Measurements from ENCODE around the gene POP7. TPM values are rescaled to one million over a fixed set of nuclear protein-coding genes. Genes with fewer than 3 reads are reported as not detected.

POP7 gene
- total RNA-seq, 1 experiment from 2014 or later: 52.3 TPM

GRCh38 chr7:100682991-100683658, 22.8 kb upstream of the POP7 start:
- H3K4me1 ChIP-seq (ENCODE audit: control insufficient read depth, insufficient read depth, low read length): peaks cover 43% of the 10 kb centered on the region
- ATAC-seq (no peak), DNase-seq (ENCODE audit: low read depth, low spot score) (no peak)
- no peak overlapping the region for H3K27ac ChIP-seq (ENCODE audit: low read length)
- ChIA-PET POLR2A (interaction anchor here (0.6 to 0.7 kb wide), 4 partner anchors 20 to 99 kb away, joined by 3 to 18 read pairs (median 4); no protein-coding TSS in a partner anchor), CTCF (interaction anchor here (0.6 kb wide), 1 partner anchor 214 kb away, joined by 6 read pairs; no protein-coding TSS in a partner anchor)
- in situ Hi-C loops (cut with HindIII; ENCODE audit: low pct_unique_long_range_greater_than_20kb, low sequenced_read_pairs) (no loop called here), intact Hi-C loops (cut with micrococcal nuclease; ENCODE audit: unreplicated experiment) (loop anchor here (10.0 kb wide), 1 partner anchor 48 kb away; no protein-coding TSS in a partner anchor)
- H3K27me3 ChIP-seq (ENCODE audit: control insufficient read depth, insufficient read depth, low read length): no peaks in the 10 kb centered on the region
- no peak overlapping the region for H3K4me3 ChIP-seq (ENCODE audit: low read depth in 2 of 2, low read length in 2 of 2)
- H3K36me3 ChIP-seq (ENCODE audit: control insufficient read depth, insufficient read depth, low read length): no peaks in the 10 kb centered on the region
- no peaks in the 10 kb centered on the region for H3K9me3 ChIP-seq (ENCODE audit: control insufficient read depth, insufficient read depth, low read depth, low read length)
- no TSS peak for BruUV-seq (replicated peaks)
- no peak for TF ChIP-seq POLR2AphosphoS5 (IDR thresholded peaks at IDR 0.05; ENCODE audit: low read depth, low read length)
- TF ChIP-seq SIN3A (IDR thresholded peaks at IDR 0.05; ENCODE audit: borderline replicate concordance, insufficient read depth, low read depth, low read length): no peak
- TF ChIP-seq TCF7L2 (IDR thresholded peaks at IDR 0.05; ENCODE audit: low read depth, low read length): no peak
- TF ChIP-seq REST (IDR thresholded peaks at IDR 0.05; ENCODE audit: insufficient read depth in 1 of 2, low read depth in 2 of 2, low read length in 1 of 2): no peak
- no peak for TF ChIP-seq CTCF (IDR thresholded peaks at IDR 0.05)

- no TSS peak for BruUV-seq (replicated peaks)
- intact Hi-C loops (cut with micrococcal nuclease; ENCODE audit: unreplicated experiment) (loop anchor here (10.0 kb wide), 1 partner anchor 49 kb away; no protein-coding TSS in a partner anchor), in situ Hi-C loops (cut with HindIII; ENCODE audit: low pct_unique_long_range_greater_than_20kb, low sequenced_read_pairs) (no loop called here)
- TF ChIP-seq TCF7L2 (IDR thresholded peaks at IDR 0.05; ENCODE audit: low read depth, low read length): no peak
- TF ChIP-seq POLR2AphosphoS5 (IDR thresholded peaks at IDR 0.05; ENCODE audit: low read depth, low read length): no peak
- no peak for TF ChIP-seq REST (IDR thresholded peaks at IDR 0.05; ENCODE audit: insufficient read depth in 1 of 2, low read depth in 2 of 2, low read length in 1 of 2)
- no peak for TF ChIP-seq SIN3A (IDR thresholded peaks at IDR 0.05; ENCODE audit: borderline replicate concordance, insufficient read depth, low read depth, low read length)
- TF ChIP-seq CTCF (IDR thresholded peaks at IDR 0.05): no peak
- peaks cover 35% of the 10 kb centered on the region for H3K4me1 ChIP-seq (ENCODE audit: control insufficient read depth, insufficient read depth, low read length)
- no peak overlapping the region for H3K4me3 ChIP-seq (ENCODE audit: low read depth in 2 of 2, low read length in 2 of 2)
- DNase-seq (ENCODE audit: low read depth, low spot score) (no peak), ATAC-seq (no peak)
- H3K36me3 ChIP-seq (ENCODE audit: control insufficient read depth, insufficient read depth, low read length): no peaks in the 10 kb centered on the region
- no peaks in the 10 kb centered on the region for H3K27me3 ChIP-seq (ENCODE audit: control insufficient read depth, insufficient read depth, low read length)
- no peak overlapping the region for H3K27ac ChIP-seq (ENCODE audit: low read length)
- CTCF ChIA-PET: no interaction called here
- H3K9me3 ChIP-seq (ENCODE audit: control insufficient read depth, insufficient read depth, low read depth, low read length): no peaks in the 10 kb centered on the region
- POLR2A ChIA-PET: interaction anchor here (0.6 to 0.7 kb wide), 5 partner anchors 21 to 179 kb away, joined by 3 to 18 read pairs (median 4); no protein-coding TSS in a partner anchor
Observed at GRCh38 chr7:100683659-100684533, 22.0 kb upstream of the POP7 start.
